ENCODE data around the gene CD46.

- TF ChIP-seq SIN3A (IDR thresholded peaks at IDR 0.05; ENCODE audit: borderline replicate concordance, insufficient read depth, low read length) = no peak
- no peak for TF ChIP-seq POLR2AphosphoS5 (IDR thresholded peaks at IDR 0.05; ENCODE audit: low read depth, low read length)
- TF ChIP-seq TAF1 (IDR thresholded peaks at IDR 0.05; ENCODE audit: borderline replicate concordance, insufficient read depth, low read length) = no peak
These were observed 37.5 kb downstream of the CD46 start for GRCh38 chr1:207789386-207789785.
